ENCODE data around the gene PRSS57. TPM values are rescaled to one million over a fixed set of nuclear protein-coding genes. Genes with fewer than 3 reads are reported as not detected.
"Not testable (repeated sequence)": the region's sequence is repeated elsewhere in the genome, so short reads cannot be mapped to it uniquely, and the experiment has no call there.

Gene PRSS57
- total RNA-seq (2014; rRNA removed; shearing (Covaris generic)): not detected in 2 replicates

- Histone ChIP-seq H3K9me3 (replicated peaks) (no peaks in the 10 kb centered on the region), H3K4me1 (replicated peaks) (no peaks in the 10 kb centered on the region), H3K4me3 (no peak within 1 kb of the TSS), H3K36me3 (no peaks in the 10 kb centered on the region), H3K27ac (no peak within 1 kb of the TSS), H3K27me3 (replicated peaks) (peaks cover 14% of the 10 kb centered on the region)
- no peak for DNase-seq (ENCODE audit: low read depth in 1 of 2, low spot score in 2 of 2)
Measured at GRCh38 chr19:695352-695949, at the start of gene PRSS57. TSS of gene PRSS57 (minus strand) at chr19:695452. CDS start at chr19:695430, 22 bp downstream.

GRCh38 chr19:743168-743687, 48.0 kb upstream of the PRSS57 start:
- peaks cover 17% of the 10 kb centered on the region for H3K9me3 ChIP-seq (replicated peaks)
- no peaks in the 10 kb centered on the region for H3K4me1 ChIP-seq (replicated peaks)
- H3K27ac ChIP-seq: no peak overlapping the region
- H3K36me3 ChIP-seq: no peaks in the 10 kb centered on the region
- no peaks in the 10 kb centered on the region for H3K27me3 ChIP-seq (replicated peaks)
- DNase-seq (ENCODE audit: low read depth in 1 of 2, low spot score in 2 of 2): no peak
- no peak overlapping the region for H3K4me3 ChIP-seq

GRCh38 chr19:742540-743075, 47.4 kb upstream of the PRSS57 start:
- H3K27me3 ChIP-seq (replicated peaks): no peaks in the 10 kb centered on the region
- peaks cover 11% of the 10 kb centered on the region for H3K9me3 ChIP-seq (replicated peaks)
- H3K36me3 ChIP-seq: no peaks in the 10 kb centered on the region
- no peak overlapping the region for H3K4me3 ChIP-seq
- no peak for DNase-seq (ENCODE audit: low read depth in 1 of 2, low spot score in 2 of 2)
- H3K27ac ChIP-seq: no peak overlapping the region
- no peaks in the 10 kb centered on the region for H3K4me1 ChIP-seq (replicated peaks)

- no peaks in the 10 kb centered on the region for H3K27me3 ChIP-seq (replicated peaks)
- no peaks in the 10 kb centered on the region for H3K4me1 ChIP-seq (replicated peaks)
- no peaks in the 10 kb centered on the region for H3K36me3 ChIP-seq
- H3K27ac ChIP-seq: no peak overlapping the region
- no peak for DNase-seq (ENCODE audit: low read depth in 1 of 2, low spot score in 2 of 2)
- 0 out of 2 replicates have a peak, but pooled peaks cover 6% of the 10 kb centered on the region for H3K9me3 ChIP-seq (replicated peaks)
- H3K4me3 ChIP-seq: no peak overlapping the region
Measured at GRCh38 chr19:741506-742131, 46.4 kb upstream of the PRSS57 start.

GRCh38 chr19:740816-741505, 45.7 kb upstream of the PRSS57 start:
- not testable (repeated sequence) for DNase-seq (ENCODE audit: low read depth in 1 of 2, low spot score in 2 of 2); H3K36me3 ChIP-seq; H3K4me1 ChIP-seq (replicated peaks); H3K27ac ChIP-seq; H3K9me3 ChIP-seq (replicated peaks); H3K4me3 ChIP-seq; H3K27me3 ChIP-seq (replicated peaks)

DNA sequence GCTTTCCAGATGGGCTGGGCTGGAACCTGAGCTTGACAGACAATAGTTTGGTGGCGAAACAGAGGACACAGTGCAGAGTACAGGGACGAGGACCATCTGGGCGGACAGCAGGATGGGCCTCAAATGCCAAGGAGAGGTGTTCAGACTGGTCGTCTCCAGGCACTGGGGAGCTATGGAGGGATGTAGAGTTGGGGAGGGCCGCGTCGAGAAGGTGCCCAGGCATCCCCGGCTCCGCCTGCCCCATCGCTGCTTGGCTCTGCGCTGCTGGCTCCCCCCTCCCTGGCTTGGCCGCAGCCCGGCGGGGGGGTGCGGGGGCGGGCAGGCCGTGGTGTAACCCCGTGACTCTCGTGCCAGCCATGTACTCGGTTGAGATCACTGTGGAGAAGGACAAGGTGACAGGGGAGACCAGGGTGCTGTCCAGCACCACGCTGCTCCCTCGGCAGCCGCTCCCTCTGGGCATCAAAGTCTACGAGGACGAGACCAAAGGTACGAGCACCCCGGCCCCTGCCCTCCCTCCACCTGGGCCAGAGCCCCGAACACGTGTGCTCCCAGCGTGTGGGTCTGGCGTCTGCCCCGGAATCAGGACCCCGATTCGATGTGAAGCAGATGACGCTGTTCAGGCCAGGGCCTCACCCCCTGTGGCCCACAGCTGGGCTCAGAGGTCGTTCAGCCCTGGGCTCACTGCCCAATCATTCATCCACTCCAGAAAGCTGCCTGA, 44.9 kb upstream of the PRSS57 start:
- H3K27ac ChIP-seq: no peak overlapping the region
- no peaks in the 10 kb centered on the region for H3K36me3 ChIP-seq
- H3K9me3 ChIP-seq (replicated peaks): 0 out of 2 replicates have a peak, but pooled peaks cover 2% of the 10 kb centered on the region
- no peak overlapping the region for H3K4me3 ChIP-seq
- no peaks in the 10 kb centered on the region for H3K4me1 ChIP-seq (replicated peaks)
- no peaks in the 10 kb centered on the region for H3K27me3 ChIP-seq (replicated peaks)
- DNase-seq (ENCODE audit: low read depth in 1 of 2, low spot score in 2 of 2): no peak

GRCh38 chr19:738509-739128, 43.4 kb upstream of the PRSS57 start:
- Histone ChIP-seq H3K9me3 (replicated peaks) (0 out of 2 replicates have a peak, but pooled peaks cover 2% of the 10 kb centered on the region), H3K4me1 (replicated peaks) (peaks cover under 1% of the 10 kb centered on the region; the same call in 1 of the 2 replicates), H3K36me3 (no peaks in the 10 kb centered on the region), H3K27me3 (replicated peaks) (no peaks in the 10 kb centered on the region), H3K27ac (no peak overlapping the region), H3K4me3 (no peak overlapping the region)
- no peak for DNase-seq (ENCODE audit: low read depth in 1 of 2, low spot score in 2 of 2)

- H3K36me3 ChIP-seq: no peaks in the 10 kb centered on the region
- peak; percentile 19 to 70 for DNase-seq (ENCODE audit: low read depth in 1 of 2, low spot score in 2 of 2)
- no peak overlapping the region for H3K4me3 ChIP-seq
- peaks cover 9% of the 10 kb centered on the region for H3K4me1 ChIP-seq (replicated peaks)
- no peak overlapping the region for H3K27ac ChIP-seq
- no peaks in the 10 kb centered on the region for H3K27me3 ChIP-seq (replicated peaks)
- H3K9me3 ChIP-seq (replicated peaks): no peaks in the 10 kb centered on the region
Measured at GRCh38 chr19:737591-738093, 42.4 kb upstream of the PRSS57 start.

DNA sequence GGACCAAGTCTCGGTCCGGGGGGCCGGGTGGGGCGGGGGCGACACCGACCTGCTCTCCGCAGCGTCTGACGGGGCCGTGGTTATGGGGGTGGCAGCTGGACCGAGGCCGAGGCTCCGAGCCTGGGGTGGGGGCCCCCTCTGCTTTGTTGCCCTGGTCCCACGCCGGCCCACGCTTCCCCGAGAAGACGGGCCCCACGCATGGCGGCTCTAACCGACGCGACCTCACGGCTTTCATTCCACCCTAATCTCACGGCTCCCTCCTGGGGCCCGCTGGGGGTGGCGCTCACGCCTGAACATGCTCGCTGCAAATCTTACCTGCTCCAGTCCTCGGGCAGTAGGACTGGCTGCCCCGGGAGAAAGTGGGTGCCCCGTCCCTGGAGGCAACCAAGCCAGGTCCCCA, 40.9 kb upstream of the PRSS57 start:
- Histone ChIP-seq H3K4me1 (replicated peaks) (peaks cover 20% of the 10 kb centered on the region), H3K9me3 (replicated peaks) (no peaks in the 10 kb centered on the region), H3K4me3 (no peak overlapping the region), H3K36me3 (no peaks in the 10 kb centered on the region), H3K27me3 (replicated peaks) (no peaks in the 10 kb centered on the region), H3K27ac (no peak overlapping the region)
- DNase-seq (ENCODE audit: low read depth in 1 of 2, low spot score in 2 of 2): no peak

DNA sequence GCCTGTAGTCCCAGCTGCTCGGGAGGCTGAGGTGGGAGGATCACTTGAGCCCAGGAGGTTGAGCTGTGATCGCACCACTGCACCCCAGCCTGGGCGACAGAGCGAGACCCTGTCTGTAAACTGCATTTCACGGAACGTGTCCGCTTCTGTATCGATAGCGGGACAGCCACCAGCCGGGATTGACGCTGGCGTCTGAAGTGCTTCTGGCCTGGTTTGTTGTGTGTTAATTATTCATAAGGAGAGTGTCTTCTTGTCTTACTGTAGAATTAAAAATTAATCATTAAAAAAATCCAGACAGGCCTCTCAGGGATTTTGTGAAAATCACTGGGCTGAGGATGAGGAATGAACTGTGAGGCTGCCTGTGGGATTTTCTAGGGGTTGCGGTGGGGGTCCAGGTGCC, 39.5 kb upstream of the PRSS57 start:
- H3K9me3 ChIP-seq (replicated peaks): no peaks in the 10 kb centered on the region
- H3K4me1 ChIP-seq (replicated peaks): peaks cover 20% of the 10 kb centered on the region
- no peak for DNase-seq (ENCODE audit: low read depth in 1 of 2, low spot score in 2 of 2)
- H3K27me3 ChIP-seq (replicated peaks): no peaks in the 10 kb centered on the region
- H3K36me3 ChIP-seq: no peaks in the 10 kb centered on the region
- H3K4me3 ChIP-seq: no peak overlapping the region
- no peak overlapping the region for H3K27ac ChIP-seq

DNA sequence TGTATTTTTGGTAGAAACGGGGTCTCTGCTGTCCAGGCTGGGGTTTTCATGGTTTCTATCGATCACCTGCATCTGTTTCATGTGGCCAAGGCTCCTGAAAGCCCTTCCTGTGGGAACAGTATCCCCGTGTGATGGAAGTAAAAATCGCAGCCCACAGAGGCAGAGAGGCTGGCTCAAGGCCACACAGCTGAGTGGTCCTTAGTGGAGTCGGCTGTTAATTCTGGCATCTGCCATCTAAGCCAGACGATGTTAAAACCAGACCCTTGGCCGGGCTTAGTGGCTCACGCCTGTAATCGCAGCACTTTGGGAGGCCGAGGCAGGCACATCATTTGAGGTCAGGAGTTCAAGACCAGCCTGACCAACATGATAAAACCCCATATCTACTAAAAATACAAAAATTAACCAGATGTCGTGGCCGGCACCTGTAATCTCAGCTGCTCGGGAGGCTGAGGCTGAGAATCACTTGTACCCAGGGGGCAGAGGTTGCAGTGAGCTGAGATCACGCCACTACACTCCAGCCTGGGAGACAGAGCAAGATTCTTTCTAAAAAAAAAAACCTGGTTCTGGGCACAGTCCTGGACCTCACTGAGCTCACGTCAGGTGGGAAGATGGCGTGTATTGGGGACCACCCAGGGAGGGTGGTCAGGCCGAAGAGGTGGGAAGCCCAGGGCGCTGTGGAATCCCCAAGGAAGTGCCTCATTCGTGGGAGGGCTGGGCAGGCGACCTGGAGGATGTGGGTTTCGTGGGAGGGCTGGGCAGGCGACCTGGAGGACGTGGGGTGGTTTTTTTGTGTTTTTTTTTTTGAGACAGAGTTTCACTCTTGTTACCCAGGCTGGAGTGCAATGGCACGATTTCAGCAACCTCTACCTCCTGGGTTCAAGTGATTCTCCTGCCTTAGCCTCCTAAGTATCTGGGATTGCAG, 37.2 kb upstream of the PRSS57 start:
- Histone ChIP-seq H3K4me1 (replicated peaks) (peaks cover 20% of the 10 kb centered on the region), H3K27me3 (replicated peaks) (no peaks in the 10 kb centered on the region), H3K4me3 (no peak overlapping the region), H3K27ac (no peak overlapping the region), H3K36me3 (no peaks in the 10 kb centered on the region), H3K9me3 (replicated peaks) (no peaks in the 10 kb centered on the region)
- DNase-seq (ENCODE audit: low read depth in 1 of 2, low spot score in 2 of 2): peak in 1 of 2 experiments; percentile 42

DNA sequence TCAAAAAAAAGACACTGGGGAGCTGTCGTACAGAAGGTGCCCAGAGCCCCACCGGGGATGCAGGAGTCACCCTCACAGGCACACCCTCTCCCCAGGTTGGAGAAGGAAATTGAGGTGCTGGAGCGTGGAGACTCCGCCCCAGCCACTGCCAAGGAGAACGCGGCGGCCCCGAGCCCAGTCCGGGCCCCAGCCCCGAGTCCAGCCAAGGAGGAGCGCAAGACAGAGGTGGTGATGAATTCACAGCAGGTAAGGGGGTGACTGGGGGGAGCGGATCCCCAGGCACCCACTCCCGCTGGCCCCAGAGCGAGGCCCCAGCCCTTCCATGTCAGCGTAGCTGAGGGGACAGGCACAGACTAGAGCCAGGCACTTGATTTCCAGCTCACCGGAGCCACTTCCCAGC, 35.7 kb upstream of the PRSS57 start:
- H3K9me3 ChIP-seq (replicated peaks): no peaks in the 10 kb centered on the region
- H3K36me3 ChIP-seq: no peaks in the 10 kb centered on the region
- no peak for DNase-seq (ENCODE audit: low read depth in 1 of 2, low spot score in 2 of 2)
- no peaks in the 10 kb centered on the region for H3K27me3 ChIP-seq (replicated peaks)
- peaks cover 20% of the 10 kb centered on the region for H3K4me1 ChIP-seq (replicated peaks)
- H3K4me3 ChIP-seq: no peak overlapping the region
- H3K27ac ChIP-seq: no peak overlapping the region
